HepG2 (cell line): ENCODE results near the gene KL. TPM values are rescaled to one million over a fixed set of nuclear protein-coding genes. Genes with fewer than 3 reads are reported as not detected.

Experiments
- ATAC-seq: fragments of 200-7000 bp; cut with Tn5 transposase; 3 replicates; pipeline ENCODE4 v1.9.1; 2020; ENCODE audit warnings: mild to moderate bottlenecking, moderate library complexity
- BruUV-seq: library from RNA; stranded (reverse); fragments of 400-500 nt; replicated peaks from 2 replicates; lab custom pipeline; 2021; lab: Mats Ljungman, UMichigan
- CTCF ChIA-PET: fragments of 300-600 bp; formaldehyde crosslinking; extraction: SDS; loops from one replicate; lab custom pipeline; 2021; ENCODE audit warnings: low total read pairs, inconsistent platforms, low intra/inter-chr PET ratio; lab: Yijun Ruan, JAX
- POLR2A ChIA-PET: fragments of 350-600 bp; sonication (Branson Sonifier 250); formaldehyde crosslinking; loops from one replicate; lab custom pipeline; 2020; ENCODE audit warnings: antibody characterized with exemption, inconsistent platforms; lab: Yijun Ruan, JAX
- DNase-seq: peaks from one replicate; pipeline ENCODE4 v3.0.0-alpha.2; 2015; ENCODE audit warnings: low spot score
- FAIRE-seq: peaks from 3 replicates; lab custom pipeline; 2011; peaks lifted over from hg19 to GRCh38; lab: Jason Lieb, UNC
- H2AFZ ChIP-seq: one replicate; pipeline ENCODE4 v1.6.1; 2011; ENCODE audit warnings: low read length, inconsistent platforms
- H3K27ac ChIP-seq: fragments of 300-600 bp; 3 replicates; pipeline ENCODE4 v1.8.0; 2011; ENCODE audit warnings: mixed run types, mild to moderate bottlenecking, mixed read lengths, low read length, inconsistent platforms; ENCODE audit not compliant: insufficient read depth; ENCODE audit errors: extremely low read length
- H3K27me3 ChIP-seq, 2 experiments: fragments of 200-600 bp in 1 of 2; 2 replicates in 1 of 2; 3 replicates in 1 of 2; pipeline versions ENCODE4 v1.6.0 to v1.8.0; 2011; ENCODE audit warnings: low read length in 2 of 2, mild to moderate bottlenecking in 2 of 2, moderate library complexity in 2 of 2, inconsistent platforms in 1 of 2; ENCODE audit not compliant: insufficient read depth in 2 of 2, control insufficient read depth in 1 of 2
- H3K36me3 ChIP-seq, 2 experiments: fragments of 200-600 bp in 1 of 2; replicated peaks in 1 of 2; 2 replicates in 1 of 2; 3 replicates in 1 of 2; pipeline versions ENCODE4 v1.5.1 to v1.8.0; 2011; ENCODE audit warnings: low read length in 2 of 2, inconsistent platforms in 1 of 2; ENCODE audit not compliant: insufficient read depth in 2 of 2, control insufficient read depth in 1 of 2
- H3K4me1 ChIP-seq: 2 replicates; pipeline ENCODE4 v1.5.1; 2012; ENCODE audit warnings: low read length, inconsistent platforms; ENCODE audit not compliant: insufficient read depth
- H3K4me2 ChIP-seq: 2 replicates; pipeline ENCODE4 v1.6.0; 2011; ENCODE audit warnings: low read depth, low read length, inconsistent platforms
- H3K4me3 ChIP-seq, 3 experiments: fragments of 200-600 bp in 1 of 3; sonication (generic), shearing (Covaris generic) in 1 of 3; replicated peaks in 1 of 3; 2 replicates each; pipeline ENCODE4 v1.5.1; 2011 to 2016; ENCODE audit warnings: low read length in 3 of 3, inconsistent platforms in 2 of 3, low read depth in 2 of 3, mild to moderate bottlenecking in 2 of 3, control low read depth in 1 of 3, mixed read lengths in 1 of 3; ENCODE audit not compliant: insufficient read depth in 1 of 3
- H3K79me2 ChIP-seq: one replicate; pipeline ENCODE4 v1.6.1; 2011; ENCODE audit warnings: low read length, inconsistent platforms; ENCODE audit not compliant: insufficient read depth
- H3K9ac ChIP-seq: 2 replicates; pipeline ENCODE4 v1.6.0; 2011; ENCODE audit warnings: mild to moderate bottlenecking, low read depth, low read length, inconsistent platforms; ENCODE audit not compliant: insufficient read depth
- H3K9me3 ChIP-seq: 2 replicates; pipeline ENCODE4 v1.5.1; 2012; ENCODE audit warnings: mild to moderate bottlenecking, low read length
- H4K20me1 ChIP-seq: 2 replicates; pipeline ENCODE4 v1.6.0; 2011; ENCODE audit warnings: inconsistent platforms, mild to moderate bottlenecking, low read length, moderate library complexity; ENCODE audit not compliant: insufficient read depth
- ATF1 ChIP-seq: IDR thresholded peaks from 2 replicates; pipeline ENCODE4 v1.6.1; 2016; ENCODE audit warnings: mild to moderate bottlenecking, control low read depth
- HNF4A ChIP-seq: sonication (generic); formaldehyde crosslinking; IDR thresholded peaks from 2 replicates; pipeline ENCODE4 v1.4.0; 2020; ENCODE audit warnings: missing genetic modification reagents
- ISL2 ChIP-seq: sonication (generic); formaldehyde crosslinking; IDR thresholded peaks from 2 replicates; pipeline ENCODE4 v1.5.0; 2020; ENCODE audit warnings: missing genetic modification reagents
- MED1 ChIP-seq: sonication (generic); formaldehyde crosslinking; IDR thresholded peaks from 2 replicates; pipeline ENCODE4 v1.4.0; 2020; ENCODE audit warnings: missing genetic modification reagents
- NCOA2 ChIP-seq: sonication (generic); formaldehyde crosslinking; IDR thresholded peaks from 2 replicates; pipeline ENCODE4 v1.8.0; 2022; ENCODE audit warnings: inconsistent platforms
- NCOR1 ChIP-seq: fragments of 200-600 bp; sonication (generic); IDR thresholded peaks from 2 replicates; pipeline ENCODE4 v1.7.0; 2017; ENCODE audit warnings: antibody characterized with exemption, low read length, borderline replicate concordance
- SOX13 ChIP-seq, 3 experiments: fragments of 450-650 bp in 1 of 3; sonication (generic) in 1 of 3; formaldehyde crosslinking in 1 of 3; IDR thresholded peaks in 2 of 3; conservative IDR thresholded peaks in 1 of 3; 2 replicates each; pipeline versions ENCODE4 v1.5.0 to v1.6.1; 2016 to 2020; ENCODE audit warnings: antibody characterized with exemption in 1 of 3, mild to moderate bottlenecking in 1 of 3, missing compliant biosample characterization in 1 of 3, missing genetic modification reagents in 1 of 3, moderate library complexity in 1 of 3
- TEAD3 ChIP-seq: optimal IDR thresholded peaks from 2 replicates; pipeline ENCODE3; 2016; ENCODE audit warnings: borderline replicate concordance
- ZIK1 ChIP-seq: sonication (generic); formaldehyde crosslinking; IDR thresholded peaks from 2 replicates; pipeline ENCODE4 v1.5.0; 2020; ENCODE audit warnings: mild to moderate bottlenecking, low read depth, missing genetic modification reagents, borderline replicate concordance
- ZMYM4 ChIP-seq: sonication (generic); formaldehyde crosslinking; IDR thresholded peaks from 2 replicates; pipeline ENCODE4 v1.8.1; 2023; ENCODE audit warnings: mild to moderate bottlenecking, missing genetic modification reagents
- ZNF792 ChIP-seq: IDR thresholded peaks from 2 replicates; pipeline ENCODE4 v1.6.1; 2016
- WGBS: methylation state at CpG from one replicate; pipeline ENCODE4 v1.1.6; 2017; ENCODE audit warnings: low lambda C conversion rate; 5-methylcytosine and 5-hydroxymethylcytosine counted together
- in situ Hi-C: cut with HindIII; loops from 2 replicates; pipeline ENCODE4 v1.10.0; 2017; ENCODE audit warnings: low pct_unique_long_range_greater_than_20kb; ENCODE audit not compliant: extremely low pct_ligation_motif_present
- intact Hi-C: fragments of 100-400 bp; cut with micrococcal nuclease; formaldehyde crosslinking; loops from one replicate; pipeline ENCODE4 v1.10.0; 2022; ENCODE audit not compliant: unreplicated experiment
- polyA plus RNA-seq, 8 experiments: library from polyadenylated mRNA; depleted of rRNA in 3 of 8; stranded (reverse) in 7 of 8; unstranded in 1 of 8; fragments of >200 nt; fragmentation: Illumina TruSeq in 4 of 8; extraction: Trizol in 4 of 8; gene quantifications; 2 replicates each; pipeline versions ENCODE4 v1.2.1 to v1.2.3, GENCODE V29; 2011 to 2016; ENCODE audit warnings: low read depth in 4 of 8, missing spikeins in 1 of 8, mixed read lengths in 1 of 8; ENCODE audit not compliant: insufficient read depth in 1 of 8
- total RNA-seq, 5 experiments: library from RNA; depleted of rRNA; stranded (reverse); fragments of >200 nt; fragmentation: Illumina TruSeq; extraction: Trizol; gene quantifications; 2 replicates each; pipeline ENCODE4 v1.2.3, GENCODE V29; 2016; ENCODE audit warnings: low read depth in 1 of 5
- TF ChIP-seq, protein P1 (sequence below): IDR thresholded peaks from 2 replicates; pipeline ENCODE4 v1.6.1; 2012; ENCODE audit warnings: low read depth, low read length, improper control_type of control experiment
- TF ChIP-seq, protein P2 (sequence below): sonication (generic); formaldehyde crosslinking; IDR thresholded peaks from 2 replicates; pipeline ENCODE4 v1.5.1; 2020; ENCODE audit warnings: mild to moderate bottlenecking, moderate library complexity, missing genetic modification reagents
- TF ChIP-seq, protein P3 (sequence below): sonication (generic); formaldehyde crosslinking; conservative IDR thresholded peaks from 2 replicates; pipeline ENCODE4 v1.4.0; 2020; ENCODE audit warnings: mild to moderate bottlenecking, missing genetic modification reagents, moderate library complexity
- TF ChIP-seq, protein P4 (sequence below): IDR thresholded peaks from 2 replicates; pipeline ENCODE4 v1.6.1; 2016; ENCODE audit warnings: low read depth

Gene KL
- total and polyA plus RNA-seq, 2 of the 13 experiments (the other 11 are each of a cell fraction or from before 2014, with no cell fraction given), result not detected

DNA sequence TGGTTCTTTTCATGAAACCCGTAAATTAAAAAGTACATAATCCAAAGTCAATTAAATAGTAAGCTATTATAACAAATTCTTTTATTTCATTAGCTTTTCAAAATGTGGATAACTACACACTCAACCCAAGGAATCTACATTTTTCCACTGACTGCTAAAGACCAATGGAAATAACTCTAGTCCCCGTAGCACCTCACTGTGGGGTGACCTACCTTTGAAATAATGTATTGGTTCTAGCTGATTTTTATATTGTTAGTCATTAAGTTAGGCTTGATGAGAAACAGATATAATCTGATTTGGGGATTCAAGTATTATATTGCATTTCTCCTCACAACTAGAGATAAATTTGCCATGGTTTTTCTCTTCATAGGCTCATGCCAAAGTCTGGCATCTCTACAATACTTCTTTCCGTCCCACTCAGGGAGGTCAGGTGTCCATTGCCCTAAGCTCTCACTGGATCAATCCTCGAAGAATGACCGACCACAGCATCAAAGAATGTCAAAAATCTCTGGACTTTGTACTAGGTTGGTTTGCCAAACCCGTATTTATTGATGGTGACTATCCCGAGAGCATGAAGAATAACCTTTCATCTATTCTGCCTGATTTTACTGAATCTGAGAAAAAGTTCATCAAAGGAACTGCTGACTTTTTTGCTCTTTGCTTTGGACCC is 37.3 kb downstream of the KL start:
- no peaks in the 10 kb centered on the region for H4K20me1 ChIP-seq
- no peak overlapping the region for H3K9ac ChIP-seq
- H3K27ac ChIP-seq, result no peak overlapping the region
- H3K9me3 ChIP-seq, result no peaks in the 10 kb centered on the region
- ChIA-PET POLR2A (interaction anchor here (0.9 kb wide), 1 partner anchor 58 kb away, joined by 3 read pairs; no protein-coding TSS in a partner anchor), CTCF (no interaction called here)
- no peaks in the 10 kb centered on the region for H3K79me2 ChIP-seq
- H2AFZ ChIP-seq, result no peak overlapping the region
- 26% methylated on average over 7 of the region's 7 CpGs for WGBS
- no peaks in the 10 kb centered on the region for H3K36me3 ChIP-seq
- DNase-seq (peak; percentile 85), ATAC-seq (peak; percentile 88), FAIRE-seq (peak; percentile 12)
- H3K27me3 ChIP-seq, result no peaks in the 10 kb centered on the region
- H3K4me1 ChIP-seq, result peaks cover 33% of the 10 kb centered on the region
- 0 out of 2 replicates have a peak overlapping the region, but pooled peaks have one; percentile 1 for H3K4me2 ChIP-seq
- BruUV-seq, result no TSS peak
- in situ Hi-C loops (no loop called here), intact Hi-C loops (no loop called here)
- H3K4me3 ChIP-seq, result no peak overlapping the region
- TF ChIP-seq, protein P1, sequence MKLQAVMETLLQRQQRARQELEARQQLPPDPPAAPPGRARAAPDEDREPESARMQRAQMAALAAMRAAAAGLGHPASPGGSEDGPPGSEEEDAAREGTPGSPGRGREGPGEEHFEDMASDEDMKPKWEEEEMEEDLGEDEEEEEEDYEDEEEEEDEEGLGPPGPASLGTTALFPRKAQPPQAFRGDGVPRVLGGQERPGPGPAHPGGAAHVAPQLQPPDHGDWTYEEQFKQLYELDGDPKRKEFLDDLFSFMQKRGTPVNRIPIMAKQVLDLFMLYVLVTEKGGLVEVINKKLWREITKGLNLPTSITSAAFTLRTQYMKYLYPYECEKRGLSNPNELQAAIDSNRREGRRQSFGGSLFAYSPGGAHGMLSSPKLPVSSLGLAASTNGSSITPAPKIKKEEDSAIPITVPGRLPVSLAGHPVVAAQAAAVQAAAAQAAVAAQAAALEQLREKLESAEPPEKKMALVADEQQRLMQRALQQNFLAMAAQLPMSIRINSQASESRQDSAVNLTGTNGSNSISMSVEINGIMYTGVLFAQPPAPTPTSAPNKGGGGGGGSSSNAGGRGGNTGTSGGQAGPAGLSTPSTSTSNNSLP, result 0 out of 2 replicates have a peak, but pooled peaks have one; percentile 25
- peak; percentile 58 for TF ChIP-seq TEAD3
- TF ChIP-seq SOX13 (IDR thresholded peaks at IDR 0.05), result no peak
- TF ChIP-seq SOX13 (CRISPR knock-in tag; conservative IDR thresholded peaks at IDR 0.05 in 1 of 2, IDR thresholded peaks at IDR 0.05 in 1 of 2), result peak in 1 of 2 experiments; percentile 25; a peak in 1 of 4 replicates
- TF ChIP-seq ATF1 (CRISPR knock-in tag), result no peak
- TF ChIP-seq ZMYM4, result peak; percentile 48; the same call in 1 of the 2 replicates
- TF ChIP-seq ISL2 (CRISPR knock-in tag), result 0 out of 2 replicates have a peak, but pooled peaks have one; percentile 29
- TF ChIP-seq, protein P2, sequence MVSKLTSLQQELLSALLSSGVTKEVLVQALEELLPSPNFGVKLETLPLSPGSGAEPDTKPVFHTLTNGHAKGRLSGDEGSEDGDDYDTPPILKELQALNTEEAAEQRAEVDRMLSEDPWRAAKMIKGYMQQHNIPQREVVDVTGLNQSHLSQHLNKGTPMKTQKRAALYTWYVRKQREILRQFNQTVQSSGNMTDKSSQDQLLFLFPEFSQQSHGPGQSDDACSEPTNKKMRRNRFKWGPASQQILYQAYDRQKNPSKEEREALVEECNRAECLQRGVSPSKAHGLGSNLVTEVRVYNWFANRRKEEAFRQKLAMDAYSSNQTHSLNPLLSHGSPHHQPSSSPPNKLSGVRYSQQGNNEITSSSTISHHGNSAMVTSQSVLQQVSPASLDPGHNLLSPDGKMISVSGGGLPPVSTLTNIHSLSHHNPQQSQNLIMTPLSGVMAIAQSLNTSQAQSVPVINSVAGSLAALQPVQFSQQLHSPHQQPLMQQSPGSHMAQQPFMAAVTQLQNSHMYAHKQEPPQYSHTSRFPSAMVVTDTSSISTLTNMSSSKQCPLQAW (CRISPR knock-in tag), result no peak
- 0 out of 2 replicates have a peak, but pooled peaks have one; percentile 20 for TF ChIP-seq MED1
- TF ChIP-seq HNF4A, result peak; percentile 71
- TF ChIP-seq ZIK1 (CRISPR knock-in tag), result no peak
- peak; percentile 69; the same call in 1 of the 2 replicates for TF ChIP-seq NCOR1
- TF ChIP-seq, protein P3, sequence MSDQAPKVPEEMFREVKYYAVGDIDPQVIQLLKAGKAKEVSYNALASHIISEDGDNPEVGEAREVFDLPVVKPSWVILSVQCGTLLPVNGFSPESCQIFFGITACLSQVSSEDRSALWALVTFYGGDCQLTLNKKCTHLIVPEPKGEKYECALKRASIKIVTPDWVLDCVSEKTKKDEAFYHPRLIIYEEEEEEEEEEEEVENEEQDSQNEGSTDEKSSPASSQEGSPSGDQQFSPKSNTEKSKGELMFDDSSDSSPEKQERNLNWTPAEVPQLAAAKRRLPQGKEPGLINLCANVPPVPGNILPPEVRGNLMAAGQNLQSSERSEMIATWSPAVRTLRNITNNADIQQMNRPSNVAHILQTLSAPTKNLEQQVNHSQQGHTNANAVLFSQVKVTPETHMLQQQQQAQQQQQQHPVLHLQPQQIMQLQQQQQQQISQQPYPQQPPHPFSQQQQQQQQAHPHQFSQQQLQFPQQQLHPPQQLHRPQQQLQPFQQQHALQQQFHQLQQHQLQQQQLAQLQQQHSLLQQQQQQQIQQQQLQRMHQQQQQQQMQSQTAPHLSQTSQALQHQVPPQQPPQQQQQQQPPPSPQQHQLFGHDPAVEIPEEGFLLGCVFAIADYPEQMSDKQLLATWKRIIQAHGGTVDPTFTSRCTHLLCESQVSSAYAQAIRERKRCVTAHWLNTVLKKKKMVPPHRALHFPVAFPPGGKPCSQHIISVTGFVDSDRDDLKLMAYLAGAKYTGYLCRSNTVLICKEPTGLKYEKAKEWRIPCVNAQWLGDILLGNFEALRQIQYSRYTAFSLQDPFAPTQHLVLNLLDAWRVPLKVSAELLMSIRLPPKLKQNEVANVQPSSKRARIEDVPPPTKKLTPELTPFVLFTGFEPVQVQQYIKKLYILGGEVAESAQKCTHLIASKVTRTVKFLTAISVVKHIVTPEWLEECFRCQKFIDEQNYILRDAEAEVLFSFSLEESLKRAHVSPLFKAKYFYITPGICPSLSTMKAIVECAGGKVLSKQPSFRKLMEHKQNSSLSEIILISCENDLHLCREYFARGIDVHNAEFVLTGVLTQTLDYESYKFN (CRISPR knock-in tag), result 0 out of 2 replicates have a peak, but pooled peaks have one; percentile 26
- TF ChIP-seq ZNF792 (CRISPR knock-in tag), result no peak
- 0 out of 2 replicates have a peak, but pooled peaks have one; percentile 27 for TF ChIP-seq NCOA2 (CRISPR knock-in tag)
- TF ChIP-seq, protein P4, sequence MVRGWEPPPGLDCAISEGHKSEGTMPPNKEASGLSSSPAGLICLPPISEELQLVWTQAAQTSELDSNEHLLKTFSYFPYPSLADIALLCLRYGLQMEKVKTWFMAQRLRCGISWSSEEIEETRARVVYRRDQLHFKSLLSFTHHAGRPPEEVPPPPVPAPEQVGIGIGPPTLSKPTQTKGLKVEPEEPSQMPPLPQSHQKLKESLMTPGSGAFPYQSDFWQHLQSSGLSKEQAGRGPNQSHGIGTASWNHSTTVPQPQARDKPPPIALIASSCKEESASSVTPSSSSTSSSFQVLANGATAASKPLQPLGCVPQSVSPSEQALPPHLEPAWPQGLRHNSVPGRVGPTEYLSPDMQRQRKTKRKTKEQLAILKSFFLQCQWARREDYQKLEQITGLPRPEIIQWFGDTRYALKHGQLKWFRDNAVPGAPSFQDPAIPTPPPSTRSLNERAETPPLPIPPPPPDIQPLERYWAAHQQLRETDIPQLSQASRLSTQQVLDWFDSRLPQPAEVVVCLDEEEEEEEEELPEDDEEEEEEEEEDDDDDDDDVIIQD, result peak; percentile 22; the same call in 1 of the 2 replicates
